ENCODE results near the gene YY1.

- TF ChIP-seq POLR2A (IDR thresholded peaks at IDR 0.05; ENCODE audit: extremely low read depth, insufficient read length) (no peak), CTCF (IDR thresholded peaks at IDR 0.05; ENCODE audit: low read depth, low read length) (no peak), MAX (IDR thresholded peaks at IDR 0.05; ENCODE audit: low read depth, low read length) (no peak), MYC (IDR thresholded peaks at IDR 0.05; ENCODE audit: low read depth, low read length) (no peak)
Observed at GRCh38 chr14:100292301-100292775, 53.4 kb downstream of the YY1 start.
